ENCODE data around the gene HIP1R.

DNA sequence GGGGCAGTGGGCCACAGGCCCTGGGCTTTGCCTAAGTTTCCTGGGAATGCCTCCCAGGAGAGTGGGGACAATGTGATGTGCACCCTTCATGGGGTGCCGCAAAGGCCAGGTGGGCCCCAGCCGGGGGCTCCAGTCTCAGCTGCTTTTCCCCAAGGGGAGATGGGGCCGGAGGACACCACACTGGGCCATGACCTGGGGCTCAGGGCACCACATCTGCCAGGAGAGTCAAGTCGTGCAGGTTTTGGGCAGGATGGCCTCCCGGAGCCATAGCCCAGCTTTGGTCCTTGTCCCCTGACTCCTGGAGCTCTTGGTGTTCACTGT is 12.2 kb downstream of the HIP1R start:
- TF ChIP-seq, protein P1, sequence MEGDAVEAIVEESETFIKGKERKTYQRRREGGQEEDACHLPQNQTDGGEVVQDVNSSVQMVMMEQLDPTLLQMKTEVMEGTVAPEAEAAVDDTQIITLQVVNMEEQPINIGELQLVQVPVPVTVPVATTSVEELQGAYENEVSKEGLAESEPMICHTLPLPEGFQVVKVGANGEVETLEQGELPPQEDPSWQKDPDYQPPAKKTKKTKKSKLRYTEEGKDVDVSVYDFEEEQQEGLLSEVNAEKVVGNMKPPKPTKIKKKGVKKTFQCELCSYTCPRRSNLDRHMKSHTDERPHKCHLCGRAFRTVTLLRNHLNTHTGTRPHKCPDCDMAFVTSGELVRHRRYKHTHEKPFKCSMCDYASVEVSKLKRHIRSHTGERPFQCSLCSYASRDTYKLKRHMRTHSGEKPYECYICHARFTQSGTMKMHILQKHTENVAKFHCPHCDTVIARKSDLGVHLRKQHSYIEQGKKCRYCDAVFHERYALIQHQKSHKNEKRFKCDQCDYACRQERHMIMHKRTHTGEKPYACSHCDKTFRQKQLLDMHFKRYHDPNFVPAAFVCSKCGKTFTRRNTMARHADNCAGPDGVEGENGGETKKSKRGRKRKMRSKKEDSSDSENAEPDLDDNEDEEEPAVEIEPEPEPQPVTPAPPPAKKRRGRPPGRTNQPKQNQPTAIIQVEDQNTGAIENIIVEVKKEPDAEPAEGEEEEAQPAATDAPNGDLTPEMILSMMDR (IDR thresholded peaks at IDR 0.05) = no peak
- no peak for TF ChIP-seq POLR2A (IDR thresholded peaks at IDR 0.05)
